ENCODE measurements around the gene DCLK2. TPM values are rescaled to one million over a fixed set of nuclear protein-coding genes. Genes with fewer than 3 reads are reported as not detected.

Gene DCLK2
- total RNA-seq, 1 donor from 2014 or later, result 4.9 TPM

DNA sequence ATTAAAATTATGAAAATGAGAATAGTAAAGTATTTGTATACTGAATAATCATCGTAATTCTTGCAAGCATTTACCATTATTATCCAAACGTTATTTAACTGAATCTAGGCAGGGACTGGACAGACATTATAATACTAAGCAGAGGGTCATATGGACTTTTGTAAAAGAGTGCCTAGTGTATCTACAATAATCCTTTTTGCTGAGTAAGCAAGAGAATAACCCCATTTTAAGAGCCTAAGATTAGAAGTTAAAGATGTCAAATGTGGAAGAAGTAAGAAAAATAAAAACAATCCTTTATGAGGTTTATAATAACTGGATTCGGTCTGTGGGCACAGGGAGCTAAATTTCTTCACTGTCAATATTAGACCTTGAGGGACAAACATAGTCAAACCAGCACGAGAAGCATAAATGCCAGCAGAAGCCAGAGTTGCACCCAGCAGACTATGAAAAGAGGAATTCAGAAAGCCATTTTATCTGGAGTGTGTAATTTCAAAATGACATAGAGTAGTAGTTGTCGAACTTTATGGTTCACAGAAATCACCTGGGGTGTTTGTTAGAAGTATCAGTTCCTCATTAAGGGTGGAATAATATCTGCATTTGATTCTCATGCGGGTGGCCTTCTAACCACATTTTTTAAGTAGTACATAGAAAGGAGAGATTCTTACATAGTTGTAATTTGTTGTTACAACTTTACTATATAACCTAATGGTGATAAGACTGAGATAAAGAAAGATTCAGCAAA lies 39.7 kb upstream of the DCLK2 start:
- ATAC-seq (no peak), DNase-seq (no peak)
- Histone ChIP-seq H3K36me3 (no peaks in the 10 kb centered on the region), H3K27me3 (peaks cover 5% of the 10 kb centered on the region), H3K4me3 (no peak overlapping the region), H3K4me1 (no peaks in the 10 kb centered on the region), H3K9me3 (no peaks in the 10 kb centered on the region), H3K27ac (no peak overlapping the region)
- TF ChIP-seq, protein P1, sequence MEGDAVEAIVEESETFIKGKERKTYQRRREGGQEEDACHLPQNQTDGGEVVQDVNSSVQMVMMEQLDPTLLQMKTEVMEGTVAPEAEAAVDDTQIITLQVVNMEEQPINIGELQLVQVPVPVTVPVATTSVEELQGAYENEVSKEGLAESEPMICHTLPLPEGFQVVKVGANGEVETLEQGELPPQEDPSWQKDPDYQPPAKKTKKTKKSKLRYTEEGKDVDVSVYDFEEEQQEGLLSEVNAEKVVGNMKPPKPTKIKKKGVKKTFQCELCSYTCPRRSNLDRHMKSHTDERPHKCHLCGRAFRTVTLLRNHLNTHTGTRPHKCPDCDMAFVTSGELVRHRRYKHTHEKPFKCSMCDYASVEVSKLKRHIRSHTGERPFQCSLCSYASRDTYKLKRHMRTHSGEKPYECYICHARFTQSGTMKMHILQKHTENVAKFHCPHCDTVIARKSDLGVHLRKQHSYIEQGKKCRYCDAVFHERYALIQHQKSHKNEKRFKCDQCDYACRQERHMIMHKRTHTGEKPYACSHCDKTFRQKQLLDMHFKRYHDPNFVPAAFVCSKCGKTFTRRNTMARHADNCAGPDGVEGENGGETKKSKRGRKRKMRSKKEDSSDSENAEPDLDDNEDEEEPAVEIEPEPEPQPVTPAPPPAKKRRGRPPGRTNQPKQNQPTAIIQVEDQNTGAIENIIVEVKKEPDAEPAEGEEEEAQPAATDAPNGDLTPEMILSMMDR (IDR thresholded peaks at IDR 0.05), result no peak
- intact Hi-C loops (cut with DNase I), result no loop called here

DNA sequence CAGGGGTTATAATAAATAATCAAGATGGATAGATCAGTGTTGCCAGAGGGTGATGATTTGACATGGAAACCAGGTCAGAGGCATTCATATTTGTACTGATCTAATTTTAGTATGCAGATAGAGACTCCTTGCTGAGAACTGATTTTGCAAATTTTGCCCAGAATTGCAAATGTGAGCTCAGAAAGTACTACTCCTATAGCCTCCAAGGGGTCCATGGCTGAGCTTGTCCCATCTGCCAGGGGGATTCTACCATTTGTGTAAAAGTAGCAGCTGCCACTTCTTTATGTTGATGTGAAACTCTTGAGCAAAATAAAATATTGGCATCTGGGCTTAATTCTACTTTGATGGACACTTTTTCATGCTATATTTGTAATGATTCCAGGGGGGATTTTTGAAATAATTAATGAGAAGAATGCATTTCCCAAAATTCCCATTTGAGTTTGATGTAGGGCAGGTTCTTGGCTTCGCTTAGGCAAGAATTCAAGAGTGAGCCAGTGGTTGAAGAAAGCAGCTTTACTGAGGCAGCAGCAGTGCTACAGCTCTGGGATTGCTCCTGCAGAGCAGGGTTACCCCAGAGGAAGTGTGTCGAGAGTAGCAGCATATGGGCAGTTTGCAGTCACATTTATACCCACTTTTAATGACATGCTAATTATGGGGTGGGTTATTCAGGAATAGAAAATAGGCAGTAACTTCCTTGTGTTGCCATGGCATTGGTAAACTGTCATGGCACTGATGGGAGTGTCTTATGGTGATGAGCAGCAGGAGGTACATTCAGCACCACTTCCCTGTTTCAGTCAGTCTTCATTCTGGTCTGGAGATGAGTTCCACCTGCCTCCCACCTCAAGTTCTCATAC lies 38.7 kb upstream of the DCLK2 start:
- no peak overlapping the region for H3K27ac ChIP-seq
- no peak for ATAC-seq
- H3K36me3 ChIP-seq, result no peaks in the 10 kb centered on the region
- DNase-seq, result no peak
- no peak overlapping the region for H3K4me3 ChIP-seq
- H3K4me1 ChIP-seq, result no peaks in the 10 kb centered on the region
- TF ChIP-seq, protein P1 (IDR thresholded peaks at IDR 0.05), result no peak
- H3K27me3 ChIP-seq, result peaks cover 5% of the 10 kb centered on the region
- no peaks in the 10 kb centered on the region for H3K9me3 ChIP-seq
- intact Hi-C loops (cut with DNase I), result no loop called here

DNA sequence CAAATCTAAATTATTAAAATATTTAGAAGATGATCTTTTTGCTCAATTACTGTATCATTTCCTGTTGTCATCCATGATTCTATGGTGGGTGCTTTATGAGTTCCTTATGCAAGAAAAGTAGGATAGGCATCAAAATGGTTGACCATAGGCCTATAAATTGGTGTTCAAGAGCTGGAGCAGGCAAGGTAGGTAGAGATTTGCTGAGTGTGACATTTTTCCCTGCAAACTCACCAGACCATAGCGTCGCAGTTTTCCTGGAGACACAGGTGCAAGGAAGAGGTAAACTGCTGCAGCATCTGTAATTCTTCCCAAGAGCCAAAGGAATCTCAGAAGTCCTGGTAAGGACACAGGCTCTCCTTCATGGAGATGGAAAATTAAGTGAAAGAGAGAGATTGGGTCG lies 33.7 kb upstream of the DCLK2 start:
- Histone ChIP-seq H3K9me3 (no peaks in the 10 kb centered on the region), H3K4me1 (no peaks in the 10 kb centered on the region), H3K27ac (no peak overlapping the region), H3K27me3 (peaks cover 5% of the 10 kb centered on the region), H3K4me3 (no peak overlapping the region), H3K36me3 (no peaks in the 10 kb centered on the region)
- DNase-seq (no peak), ATAC-seq (no peak)
- TF ChIP-seq, protein P1 (IDR thresholded peaks at IDR 0.05), result no peak
- intact Hi-C loops (cut with DNase I), result no loop called here

DNA sequence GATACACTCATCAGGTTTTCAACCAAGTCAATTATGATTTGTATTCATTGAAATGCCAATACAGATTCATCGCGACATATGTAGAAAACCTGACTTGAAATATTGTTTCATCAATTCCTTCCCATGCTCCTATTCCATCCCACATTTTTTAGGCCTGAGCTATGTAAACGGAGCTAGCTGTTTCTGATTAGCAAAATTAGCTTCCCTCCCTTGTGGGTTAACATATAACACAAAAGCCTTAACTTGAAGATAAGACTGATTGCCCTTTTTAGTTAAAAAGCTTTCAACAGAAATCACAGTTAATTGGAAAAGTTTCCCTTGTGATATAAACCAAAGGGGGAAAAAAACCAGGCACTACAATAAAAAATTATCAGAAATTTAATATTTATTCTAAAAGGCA lies 32.8 kb upstream of the DCLK2 start:
- DNase-seq, result no peak
- Histone ChIP-seq H3K9me3 (no peaks in the 10 kb centered on the region), H3K27ac (no peak overlapping the region), H3K4me1 (no peaks in the 10 kb centered on the region), H3K4me3 (no peak overlapping the region), H3K27me3 (peaks cover 5% of the 10 kb centered on the region), H3K36me3 (no peaks in the 10 kb centered on the region)
- intact Hi-C loops (cut with DNase I), result no loop called here
- no peak for ATAC-seq
- TF ChIP-seq, protein P1 (IDR thresholded peaks at IDR 0.05), result no peak

DNA sequence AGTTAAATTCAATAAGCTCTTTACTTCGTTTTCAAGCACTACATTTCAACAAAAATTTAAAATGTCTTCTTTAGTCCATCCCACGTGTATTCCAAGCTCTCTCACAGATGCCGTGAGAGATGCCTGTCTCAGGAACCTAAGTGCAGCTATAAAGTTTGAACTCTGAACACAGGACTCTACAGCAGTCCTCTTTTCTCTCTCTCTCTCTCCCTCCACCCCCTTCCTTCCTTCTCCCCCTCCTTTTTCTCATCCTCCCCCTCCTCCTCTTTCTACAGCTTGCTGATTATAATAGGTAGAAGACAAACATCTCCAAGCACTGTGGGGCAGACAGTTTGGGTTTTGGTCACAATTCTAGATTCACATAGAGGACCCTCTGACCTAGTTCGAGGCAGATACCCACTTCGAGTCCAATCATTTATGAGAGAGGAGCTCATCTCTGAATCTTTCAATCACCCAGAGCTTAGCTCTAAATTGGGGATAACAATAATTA lies 31.5 kb upstream of the DCLK2 start:
- ATAC-seq, result no peak
- no peak overlapping the region for H3K27ac ChIP-seq
- TF ChIP-seq, protein P1 (IDR thresholded peaks at IDR 0.05), result no peak
- H3K9me3 ChIP-seq, result no peaks in the 10 kb centered on the region
- peaks cover 3% of the 10 kb centered on the region for H3K27me3 ChIP-seq
- no peaks in the 10 kb centered on the region for H3K4me1 ChIP-seq
- no peaks in the 10 kb centered on the region for H3K36me3 ChIP-seq
- intact Hi-C loops (cut with DNase I), result no loop called here
- no peak overlapping the region for H3K4me3 ChIP-seq
- no peak for DNase-seq
